HepG2 (cell line): ENCODE results near the gene TRAPPC1. TPM values are rescaled to one million over a fixed set of nuclear protein-coding genes. Genes with fewer than 3 reads are reported as not detected.

ENCODE experiments used
- ARNT2 ChIP-seq: sonication (generic); formaldehyde crosslinking; IDR thresholded peaks from 2 replicates; pipeline ENCODE4 v1.8.0; 2022; ENCODE audit warnings: mild to moderate bottlenecking, low read depth, missing genetic modification reagents, moderate library complexity
- CBX5 ChIP-seq: sonication (generic); formaldehyde crosslinking; IDR thresholded peaks from 2 replicates; pipeline ENCODE4 v1.4.0; 2020; ENCODE audit warnings: missing genetic modification reagents, borderline replicate concordance
- FOXC1 ChIP-seq: sonication (generic); formaldehyde crosslinking; IDR thresholded peaks from 2 replicates; pipeline ENCODE4 v1.8.0; 2022; ENCODE audit warnings: mild to moderate bottlenecking, missing genetic modification reagents, borderline replicate concordance
- HNRNPK ChIP-seq: fragments of 200-400 bp; formaldehyde crosslinking; IDR thresholded peaks from 2 replicates; pipeline ENCODE4 v1.6.1; 2018; ENCODE audit warnings: low read length, low read depth, moderate library complexity, mild to moderate bottlenecking; ENCODE audit not compliant: poor library complexity, severe bottlenecking
- MYC ChIP-seq: sonication (generic); formaldehyde crosslinking; IDR thresholded peaks from 2 replicates; pipeline ENCODE4 v1.9.0; 2021; ENCODE audit warnings: missing genetic modification reagents, borderline replicate concordance
- PHF20 ChIP-seq: sonication (generic); formaldehyde crosslinking; IDR thresholded peaks from 2 replicates; pipeline ENCODE4 v1.5.0; 2020; ENCODE audit warnings: mild to moderate bottlenecking, missing genetic modification reagents
- SMAD9 ChIP-seq: sonication (generic); formaldehyde crosslinking; IDR thresholded peaks from 2 replicates; pipeline ENCODE4 v1.5.1; 2020; ENCODE audit warnings: mild to moderate bottlenecking, missing genetic modification reagents
- SOX6 ChIP-seq, 2 experiments: fragments of 450-650 bp in 1 of 2; sonication (generic) in 1 of 2; formaldehyde crosslinking in 1 of 2; IDR thresholded peaks; 2 replicates each; pipeline versions ENCODE4 v1.4.0 to v1.6.1; 2017 to 2020; ENCODE audit warnings: antibody characterized with exemption in 1 of 2, mild to moderate bottlenecking in 1 of 2, missing genetic modification reagents in 1 of 2
- SRF ChIP-seq: IDR thresholded peaks from 2 replicates; pipeline ENCODE4 v1.6.1; 2011; ENCODE audit warnings: mild to moderate bottlenecking, low read depth, low read length, moderate library complexity
- STAT5B ChIP-seq: sonication (generic); formaldehyde crosslinking; IDR thresholded peaks from 2 replicates; pipeline ENCODE4 v1.4.0; 2020; ENCODE audit warnings: missing genetic modification reagents
- ZMAT3 ChIP-seq: sonication (generic); formaldehyde crosslinking; conservative IDR thresholded peaks from 2 replicates; pipeline ENCODE4 v1.7.0; 2021; ENCODE audit warnings: missing genetic modification reagents
- ZNF225 ChIP-seq: sonication (generic); formaldehyde crosslinking; IDR thresholded peaks from 2 replicates; pipeline ENCODE4 v1.4.0; 2020; ENCODE audit warnings: mild to moderate bottlenecking, missing genetic modification reagents
- ZNF354B ChIP-seq: sonication (generic); formaldehyde crosslinking; IDR thresholded peaks from 2 replicates; pipeline ENCODE4 v1.8.0; 2022; ENCODE audit warnings: mild to moderate bottlenecking, missing genetic modification reagents
- ZNF562 ChIP-seq: sonication (generic); formaldehyde crosslinking; IDR thresholded peaks from 2 replicates; pipeline ENCODE4 v1.8.0; 2022; ENCODE audit warnings: missing genetic modification reagents, borderline replicate concordance
- ZNF614 ChIP-seq: IDR thresholded peaks from 2 replicates; pipeline ENCODE4 v1.6.1; 2018; ENCODE audit warnings: missing biosample characterization, missing genetic modification reagents, inconsistent platforms, borderline replicate concordance
- ZNF672 ChIP-seq: sonication (generic); formaldehyde crosslinking; IDR thresholded peaks from 2 replicates; pipeline ENCODE4 v1.8.1; 2022; ENCODE audit warnings: missing genetic modification reagents
- ZNF790 ChIP-seq: sonication (generic); formaldehyde crosslinking; IDR thresholded peaks from 2 replicates; pipeline ENCODE4 v1.8.0; 2022; ENCODE audit warnings: missing genetic modification reagents, mild to moderate bottlenecking, borderline replicate concordance
- polyA plus RNA-seq, 8 experiments: library from polyadenylated mRNA; depleted of rRNA in 3 of 8; stranded (reverse) in 7 of 8; unstranded in 1 of 8; fragments of >200 nt; fragmentation: Illumina TruSeq in 4 of 8; extraction: Trizol in 4 of 8; gene quantifications; 2 replicates each; pipeline versions ENCODE4 v1.2.1 to v1.2.3, GENCODE V29; 2011 to 2016; ENCODE audit warnings: low read depth in 4 of 8, missing spikeins in 1 of 8, mixed read lengths in 1 of 8; ENCODE audit not compliant: insufficient read depth in 1 of 8
- total RNA-seq, 5 experiments: library from RNA; depleted of rRNA; stranded (reverse); fragments of >200 nt; fragmentation: Illumina TruSeq; extraction: Trizol; gene quantifications; 2 replicates each; pipeline ENCODE4 v1.2.3, GENCODE V29; 2016; ENCODE audit warnings: low read depth in 1 of 5
- TF ChIP-seq, protein P1 (sequence below): sonication (generic); formaldehyde crosslinking; IDR thresholded peaks from 2 replicates; pipeline ENCODE4 v1.4.0; 2020; ENCODE audit warnings: mild to moderate bottlenecking, low read depth, missing genetic modification reagents
- TF ChIP-seq, protein P2 (sequence below): sonication (generic); formaldehyde crosslinking; IDR thresholded peaks from 2 replicates; pipeline ENCODE4 v1.4.0; 2020; ENCODE audit warnings: missing genetic modification reagents
- TF ChIP-seq, protein P3 (sequence below): IDR thresholded peaks from 2 replicates; pipeline ENCODE4 v1.6.1; 2016; ENCODE audit warnings: mild to moderate bottlenecking
- TF ChIP-seq, protein P4 (sequence below): sonication (generic); formaldehyde crosslinking; IDR thresholded peaks from 2 replicates; pipeline ENCODE4 v1.4.0; 2020; ENCODE audit warnings: missing genetic modification reagents, mild to moderate bottlenecking, borderline replicate concordance

TRAPPC1 gene
- total and polyA plus RNA-seq, 2 of the 13 experiments (the other 11 are each of a cell fraction or from before 2014, with no cell fraction given): 28.1 to 44.9 TPM

DNA sequence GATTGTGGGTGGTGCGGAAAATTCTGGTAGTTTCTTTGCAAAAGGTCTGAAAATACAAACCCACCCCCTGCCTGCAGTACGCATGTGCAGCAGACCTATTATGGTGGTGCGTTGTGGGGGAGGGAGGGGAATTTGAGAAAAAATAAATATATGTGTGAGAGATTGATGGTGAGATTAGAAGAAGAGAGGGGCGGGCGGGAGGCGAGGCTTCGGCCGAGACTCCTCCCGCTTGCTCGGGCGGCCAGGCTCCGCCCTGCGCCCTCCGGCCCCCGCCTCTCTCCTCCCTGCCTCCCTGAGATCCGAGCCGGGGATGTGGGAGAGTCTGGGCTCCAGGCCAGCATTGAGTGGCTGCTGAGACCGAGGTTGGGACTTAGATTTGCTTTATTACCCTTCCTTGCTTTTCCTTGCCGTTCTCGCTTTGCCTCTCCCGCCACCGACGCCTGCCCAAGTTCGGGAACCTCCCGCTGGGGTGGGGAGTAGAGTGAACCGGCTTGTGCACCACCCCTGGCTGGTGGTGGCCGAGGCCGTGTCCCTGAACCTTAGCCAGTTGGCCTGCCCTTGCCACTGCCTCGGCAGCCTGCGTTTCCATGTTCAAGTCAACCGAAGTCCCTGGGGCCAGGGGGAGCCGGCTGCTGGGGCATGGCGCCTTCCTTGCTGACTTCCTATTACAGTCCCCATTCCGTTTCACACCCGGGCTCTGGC is 44.1 kb downstream of the TRAPPC1 start (continued):
- TF ChIP-seq, protein P1, sequence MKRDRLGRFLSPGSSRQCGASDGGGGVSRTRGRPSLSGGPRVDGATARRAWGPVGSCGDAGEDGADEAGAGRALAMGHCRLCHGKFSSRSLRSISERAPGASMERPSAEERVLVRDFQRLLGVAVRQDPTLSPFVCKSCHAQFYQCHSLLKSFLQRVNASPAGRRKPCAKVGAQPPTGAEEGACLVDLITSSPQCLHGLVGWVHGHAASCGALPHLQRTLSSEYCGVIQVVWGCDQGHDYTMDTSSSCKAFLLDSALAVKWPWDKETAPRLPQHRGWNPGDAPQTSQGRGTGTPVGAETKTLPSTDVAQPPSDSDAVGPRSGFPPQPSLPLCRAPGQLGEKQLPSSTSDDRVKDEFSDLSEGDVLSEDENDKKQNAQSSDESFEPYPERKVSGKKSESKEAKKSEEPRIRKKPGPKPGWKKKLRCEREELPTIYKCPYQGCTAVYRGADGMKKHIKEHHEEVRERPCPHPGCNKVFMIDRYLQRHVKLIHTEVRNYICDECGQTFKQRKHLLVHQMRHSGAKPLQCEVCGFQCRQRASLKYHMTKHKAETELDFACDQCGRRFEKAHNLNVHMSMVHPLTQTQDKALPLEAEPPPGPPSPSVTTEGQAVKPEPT (CRISPR knock-in tag): no peak
- TF ChIP-seq SOX6 (IDR thresholded peaks at IDR 0.05) (no peak), SOX6 (CRISPR knock-in tag; IDR thresholded peaks at IDR 0.05) (peak; percentile 67), HNRNPK (no peak), MYC (CRISPR knock-in tag) (peak; percentile 52; the same call in 1 of the 2 replicates), STAT5B (CRISPR knock-in tag) (peak; percentile 7; the same call in 1 of the 2 replicates), ZMAT3 (CRISPR knock-in tag) (0 out of 2 replicates have a peak, but pooled peaks have one; percentile 25), ZNF354B (no peak), ZNF614 (CRISPR knock-in tag) (0 out of 2 replicates have a peak, but pooled peaks have one; percentile 24), SRF (no peak), SMAD9 (CRISPR knock-in tag) (no peak), PHF20 (no peak), FOXC1 (CRISPR knock-in tag) (peak; percentile 39; the same call in 1 of the 2 replicates), ZNF562 (CRISPR knock-in tag) (no peak), ZNF225 (CRISPR knock-in tag) (0 out of 2 replicates have a peak, but pooled peaks have one; percentile 62), ZNF672 (CRISPR knock-in tag) (no peak), CBX5 (CRISPR knock-in tag) (0 out of 2 replicates have a peak, but pooled peaks have one; percentile 18), ARNT2 (CRISPR knock-in tag) (no peak), ZNF790 (CRISPR knock-in tag) (no peak)
- TF ChIP-seq, protein P2, sequence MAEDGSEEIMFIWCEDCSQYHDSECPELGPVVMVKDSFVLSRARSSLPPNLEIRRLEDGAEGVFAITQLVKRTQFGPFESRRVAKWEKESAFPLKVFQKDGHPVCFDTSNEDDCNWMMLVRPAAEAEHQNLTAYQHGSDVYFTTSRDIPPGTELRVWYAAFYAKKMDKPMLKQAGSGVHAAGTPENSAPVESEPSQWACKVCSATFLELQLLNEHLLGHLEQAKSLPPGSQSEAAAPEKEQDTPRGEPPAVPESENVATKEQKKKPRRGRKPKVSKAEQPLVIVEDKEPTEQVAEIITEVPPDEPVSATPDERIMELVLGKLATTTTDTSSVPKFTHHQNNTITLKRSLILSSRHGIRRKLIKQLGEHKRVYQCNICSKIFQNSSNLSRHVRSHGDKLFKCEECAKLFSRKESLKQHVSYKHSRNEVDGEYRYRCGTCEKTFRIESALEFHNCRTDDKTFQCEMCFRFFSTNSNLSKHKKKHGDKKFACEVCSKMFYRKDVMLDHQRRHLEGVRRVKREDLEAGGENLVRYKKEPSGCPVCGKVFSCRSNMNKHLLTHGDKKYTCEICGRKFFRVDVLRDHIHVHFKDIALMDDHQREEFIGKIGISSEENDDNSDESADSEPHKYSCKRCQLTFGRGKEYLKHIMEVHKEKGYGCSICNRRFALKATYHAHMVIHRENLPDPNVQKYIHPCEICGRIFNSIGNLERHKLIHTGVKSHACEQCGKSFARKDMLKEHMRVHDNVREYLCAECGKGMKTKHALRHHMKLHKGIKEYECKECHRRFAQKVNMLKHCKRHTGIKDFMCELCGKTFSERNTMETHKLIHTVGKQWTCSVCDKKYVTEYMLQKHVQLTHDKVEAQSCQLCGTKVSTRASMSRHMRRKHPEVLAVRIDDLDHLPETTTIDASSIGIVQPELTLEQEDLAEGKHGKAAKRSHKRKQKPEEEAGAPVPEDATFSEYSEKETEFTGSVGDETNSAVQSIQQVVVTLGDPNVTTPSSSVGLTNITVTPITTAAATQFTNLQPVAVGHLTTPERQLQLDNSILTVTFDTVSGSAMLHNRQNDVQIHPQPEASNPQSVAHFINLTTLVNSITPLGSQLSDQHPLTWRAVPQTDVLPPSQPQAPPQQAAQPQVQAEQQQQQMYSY: no peak
- TF ChIP-seq, protein P3, sequence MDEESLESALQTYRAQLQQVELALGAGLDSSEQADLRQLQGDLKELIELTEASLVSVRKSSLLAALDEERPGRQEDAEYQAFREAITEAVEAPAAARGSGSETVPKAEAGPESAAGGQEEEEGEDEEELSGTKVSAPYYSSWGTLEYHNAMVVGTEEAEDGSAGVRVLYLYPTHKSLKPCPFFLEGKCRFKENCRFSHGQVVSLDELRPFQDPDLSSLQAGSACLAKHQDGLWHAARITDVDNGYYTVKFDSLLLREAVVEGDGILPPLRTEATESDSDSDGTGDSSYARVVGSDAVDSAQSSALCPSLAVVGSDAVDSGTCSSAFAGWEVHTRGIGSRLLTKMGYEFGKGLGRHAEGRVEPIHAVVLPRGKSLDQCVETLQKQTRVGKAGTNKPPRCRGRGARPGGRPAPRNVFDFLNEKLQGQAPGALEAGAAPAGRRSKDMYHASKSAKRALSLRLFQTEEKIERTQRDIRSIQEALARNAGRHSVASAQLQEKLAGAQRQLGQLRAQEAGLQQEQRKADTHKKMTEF (CRISPR knock-in tag): peak; percentile 66; the same call in 1 of the 2 replicates
- TF ChIP-seq, protein P4, sequence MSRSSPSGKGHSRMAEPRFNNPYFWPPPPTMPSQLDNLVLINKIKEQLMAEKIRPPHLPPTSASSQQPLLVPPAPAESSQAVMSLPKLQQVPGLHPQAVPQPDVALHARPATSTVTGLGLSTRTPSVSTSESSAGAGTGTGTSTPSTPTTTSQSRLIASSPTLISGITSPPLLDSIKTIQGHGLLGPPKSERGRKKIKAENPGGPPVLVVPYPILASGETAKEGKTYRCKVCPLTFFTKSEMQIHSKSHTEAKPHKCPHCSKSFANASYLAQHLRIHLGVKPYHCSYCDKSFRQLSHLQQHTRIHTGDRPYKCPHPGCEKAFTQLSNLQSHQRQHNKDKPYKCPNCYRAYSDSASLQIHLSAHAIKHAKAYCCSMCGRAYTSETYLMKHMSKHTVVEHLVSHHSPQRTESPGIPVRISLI: no peak
